HG02798 (cell line): ENCODE results near the gene FRMD5.
"Not testable (repeated sequence)": the region's sequence is repeated elsewhere in the genome, so short reads cannot be mapped to it uniquely, and the experiment has no call there.

Source experiments
- ATAC-seq: cut with Tn5 transposase; IDR thresholded peaks from one replicate; pipeline ENCODE4 v1.9.1; 2021; ENCODE audit warnings: mild to moderate bottlenecking; ENCODE audit not compliant: unreplicated experiment, poor library complexity

FRMD5 gene

GRCh38 chr15:43873651-43874050 lies 321.4 kb downstream of the FRMD5 start:
- no peak for ATAC-seq

DNA sequence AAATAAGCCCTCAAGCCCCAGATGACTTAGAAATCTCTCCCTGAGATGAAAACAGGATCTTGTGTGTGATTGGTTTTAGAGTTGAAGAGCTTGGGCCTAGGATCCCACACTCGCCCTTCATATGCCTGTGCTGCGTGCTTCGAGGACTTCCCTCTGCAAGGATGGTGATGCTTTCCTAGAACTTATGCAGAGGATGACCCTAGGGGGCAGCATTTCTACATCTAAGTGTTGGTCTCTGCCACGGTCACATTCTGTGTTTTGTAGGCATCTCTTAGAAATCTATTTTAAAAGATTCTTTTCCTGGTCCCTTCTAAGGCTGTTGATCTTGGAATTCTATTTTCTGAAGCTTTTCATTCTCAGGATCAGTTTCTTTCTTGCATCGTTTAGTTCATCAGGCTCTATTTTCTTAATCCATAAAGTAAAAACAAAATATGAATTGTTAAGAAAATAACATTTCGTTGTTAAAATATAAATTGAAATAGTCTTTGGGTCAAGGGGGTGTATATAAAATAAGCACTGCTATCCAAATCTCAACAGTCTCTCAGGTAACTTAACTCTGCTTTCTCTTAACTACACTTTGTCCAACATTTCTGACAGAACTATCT lies 322.6 kb downstream of the FRMD5 start:
- no peak for ATAC-seq

- ATAC-seq = no peak
Measured at GRCh38 chr15:43871835-43872234, 323.2 kb downstream of the FRMD5 start.

DNA sequence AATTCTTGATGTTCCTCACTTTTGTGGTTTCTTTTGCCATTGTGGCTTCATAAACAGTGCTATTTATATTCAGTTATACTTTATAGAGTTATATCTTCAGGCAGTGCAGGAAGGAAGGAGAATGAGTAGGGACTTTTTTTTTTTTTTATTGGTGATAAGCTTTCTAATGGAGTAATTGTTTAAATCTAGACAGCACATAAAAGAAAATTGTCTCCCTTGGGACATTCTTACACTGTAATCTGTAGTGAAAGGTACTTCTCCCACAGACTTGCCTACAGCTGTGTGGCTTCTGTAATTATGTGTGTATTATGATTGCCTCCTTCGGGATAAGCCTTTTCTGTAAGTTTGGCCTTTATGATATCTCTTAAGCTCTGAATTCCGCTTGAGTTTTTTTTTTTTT lies 326.7 kb downstream of the FRMD5 start:
- no peak for ATAC-seq

DNA sequence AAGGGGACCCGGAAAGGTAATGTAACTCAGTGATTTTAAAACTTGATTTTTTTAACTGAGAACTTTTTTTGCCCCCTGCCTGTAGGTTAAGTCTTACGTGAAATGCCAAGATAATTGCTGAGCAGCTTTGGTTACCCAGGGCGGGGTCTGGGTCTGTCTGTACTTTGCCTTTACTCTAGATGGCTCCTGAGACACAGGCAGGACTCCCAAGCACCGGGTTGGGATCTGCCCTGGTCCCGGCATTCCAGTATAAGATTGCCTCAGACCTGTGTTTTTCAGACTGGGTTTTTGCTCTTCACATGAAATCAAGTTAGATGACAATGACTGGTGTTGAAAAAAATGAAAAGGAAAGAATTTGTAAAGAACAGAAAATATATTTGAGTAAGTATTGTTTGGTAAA lies 328.0 kb downstream of the FRMD5 start:
- ATAC-seq = no peak

GRCh38 chr15:43866636-43867035 lies 328.4 kb downstream of the FRMD5 start:
- not testable (repeated sequence) for ATAC-seq

DNA sequence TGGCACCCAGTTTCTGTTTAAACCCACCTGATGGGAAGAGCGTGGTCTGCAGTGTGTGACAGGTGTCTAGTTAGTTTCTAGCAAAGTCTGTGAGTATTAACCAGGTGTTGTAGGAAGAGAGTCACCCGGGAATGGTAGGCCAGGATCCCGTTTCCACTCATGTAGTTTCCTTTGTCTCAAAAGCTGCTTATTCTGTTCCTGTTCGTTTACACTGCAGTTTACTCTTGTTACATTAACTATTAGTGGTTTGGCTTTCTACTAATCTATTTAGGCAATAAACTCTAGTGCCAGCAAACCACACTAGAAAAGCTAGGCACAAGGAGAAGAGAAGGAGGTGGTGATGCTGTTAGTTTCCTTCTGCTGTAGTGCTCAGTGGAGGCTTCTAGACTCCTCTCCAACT lies 335.5 kb downstream of the FRMD5 start:
- no peak for ATAC-seq

GRCh38 chr15:43854801-43855200 lies 340.3 kb downstream of the FRMD5 start:
- ATAC-seq = no peak

DNA sequence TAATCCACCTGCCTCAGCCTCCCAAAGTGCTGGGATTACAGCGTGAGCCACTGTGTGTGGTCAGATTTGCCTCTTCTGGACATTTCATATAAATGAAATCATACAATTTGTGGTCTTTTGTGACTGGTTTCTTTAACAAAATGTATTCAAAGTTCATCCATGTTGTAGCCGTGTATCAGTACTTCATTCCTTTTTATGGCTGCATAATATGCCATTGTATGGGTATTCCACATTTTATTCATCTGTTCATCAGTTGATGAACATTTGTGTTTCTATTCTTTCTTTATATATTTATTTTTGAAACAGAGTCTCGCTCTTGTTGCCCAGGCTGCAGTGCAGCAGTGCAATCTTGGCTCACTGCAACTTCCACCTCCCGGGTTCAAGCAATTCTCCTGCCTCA lies 342.5 kb downstream of the FRMD5 start:
- no peak for ATAC-seq

- ATAC-seq = no peak
Measured at GRCh38 chr15:43851251-43851650, 343.8 kb downstream of the FRMD5 start.

DNA sequence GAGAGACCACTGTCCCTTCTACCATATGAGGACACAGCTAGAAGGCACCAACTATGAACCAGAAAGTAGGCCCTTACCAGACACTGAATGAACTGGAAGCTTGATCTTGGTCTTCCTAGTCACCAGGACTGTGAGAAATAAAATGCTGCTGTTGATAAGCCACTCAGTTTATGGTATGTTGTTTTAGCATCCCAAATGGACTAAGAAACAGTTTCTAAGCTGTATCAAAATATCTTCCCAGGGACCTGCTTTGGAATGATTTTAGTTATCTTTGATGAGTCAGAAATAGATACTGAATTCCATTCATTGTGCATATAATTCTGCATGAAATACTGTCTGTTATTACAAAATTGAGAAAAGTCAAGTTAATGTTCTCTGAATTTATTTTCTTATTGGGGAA lies 349.6 kb downstream of the FRMD5 start:
- no peak for ATAC-seq

DNA sequence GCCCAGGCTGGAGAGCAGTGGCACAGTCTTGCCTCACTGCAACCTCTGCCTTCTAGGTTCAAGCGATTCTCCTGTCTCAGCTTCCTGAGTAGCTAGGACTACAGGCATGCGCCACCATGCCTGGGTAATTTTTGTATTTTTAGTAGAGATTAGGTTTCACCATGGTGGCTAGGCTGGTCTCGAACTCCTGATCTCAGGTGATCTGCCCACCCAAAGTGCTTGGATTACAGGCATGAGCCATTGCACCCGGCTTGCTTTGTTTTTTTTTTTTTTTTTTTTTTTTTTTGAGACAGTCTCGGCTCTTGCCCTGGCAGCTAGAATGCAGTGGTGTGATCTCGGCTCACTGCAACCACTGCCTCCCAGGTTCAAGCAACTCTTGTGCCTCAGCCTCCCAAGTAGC lies 362.6 kb downstream of the FRMD5 start:
- not testable (repeated sequence) for ATAC-seq

- ATAC-seq = not testable (repeated sequence)
Measured at GRCh38 chr15:43831519-43832052, 363.5 kb downstream of the FRMD5 start.

GRCh38 chr15:43830691-43831275 lies 364.3 kb downstream of the FRMD5 start:
- not testable (repeated sequence) for ATAC-seq

GRCh38 chr15:43829951-43830540 lies 365.0 kb downstream of the FRMD5 start:
- not testable (repeated sequence) for ATAC-seq

- ATAC-seq = no peak
Measured at GRCh38 chr15:43828061-43828657, 366.9 kb downstream of the FRMD5 start.

- peak; percentile 73 for ATAC-seq
Measured at GRCh38 chr15:43826508-43827341, 368.3 kb downstream of the FRMD5 start, which contains the start of gene WDR76. TSS of gene WDR76 (plus strand) at chr15:43827002. CDS start at chr15:43827033, 31 bp downstream.

DNA sequence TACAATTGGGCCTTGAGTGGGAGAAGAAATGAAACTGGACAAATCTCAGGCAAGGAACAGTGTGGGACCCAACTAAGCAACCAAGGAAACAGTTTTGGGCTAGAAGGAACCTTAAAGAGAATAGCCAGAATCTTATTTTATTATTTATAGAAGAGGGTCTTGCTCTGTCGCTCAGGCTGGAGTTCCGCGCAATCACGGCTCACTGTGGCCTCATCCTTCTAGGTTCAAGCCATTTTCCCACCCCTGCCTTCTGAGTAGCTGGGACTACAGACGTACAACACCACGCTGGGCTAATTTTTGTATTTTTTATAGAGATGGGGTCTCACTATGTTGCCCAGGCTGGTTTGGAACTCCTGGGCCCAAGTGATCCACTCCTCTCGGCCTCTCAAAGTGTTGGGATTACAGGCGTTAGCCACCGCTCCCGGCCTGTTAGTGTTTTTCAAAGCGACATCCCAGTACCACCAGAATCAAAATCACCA lies 369.0 kb downstream of the FRMD5 start:
- ATAC-seq = no peak

GRCh38 chr15:43825305-43825704 lies 369.8 kb downstream of the FRMD5 start:
- ATAC-seq = not testable (repeated sequence)
